ENCODE measurements around the gene ATP2B2. TPM values are rescaled to one million over a fixed set of nuclear protein-coding genes. Genes with fewer than 3 reads are reported as not detected.

ATP2B2 gene
- total RNA-seq, 4 donors from 2014 or later = 0.42 to 2.0 (median 1.1) TPM

- H3K27ac ChIP-seq = no peak overlapping the region
- H3K36me3 ChIP-seq = no peaks in the 10 kb centered on the region
- H3K9me3 ChIP-seq = no peaks in the 10 kb centered on the region
- no peaks in the 10 kb centered on the region for H3K4me1 ChIP-seq
- no peaks in the 10 kb centered on the region for H3K27me3 ChIP-seq
- H3K4me3 ChIP-seq = no peak overlapping the region
- DNase-seq (ENCODE audit: low spot score in 2 of 2) = no peak
- WGBS, 2 donors = 84 to 85% methylated on average over 13 of the region's 13 CpGs
- TF ChIP-seq EP300 (IDR thresholded peaks at IDR 0.05) = no peak
- no peak for TF ChIP-seq CTCF (IDR thresholded peaks at IDR 0.05)
- no peak for TF ChIP-seq POLR2A (IDR thresholded peaks at IDR 0.05)
These were observed 24.4 kb upstream of the ATP2B2 start for GRCh38 chr3:10529809-10530208.

GRCh38 chr3:10528046-10528445, 22.7 kb upstream of the ATP2B2 start:
- H3K4me3 ChIP-seq = no peak overlapping the region
- no peaks in the 10 kb centered on the region for H3K27me3 ChIP-seq
- H3K9me3 ChIP-seq = no peaks in the 10 kb centered on the region
- no peak for DNase-seq (ENCODE audit: low spot score in 2 of 2)
- no peaks in the 10 kb centered on the region for H3K4me1 ChIP-seq
- H3K36me3 ChIP-seq = no peaks in the 10 kb centered on the region
- TF ChIP-seq EP300 (IDR thresholded peaks at IDR 0.05) (no peak), CTCF (IDR thresholded peaks at IDR 0.05) (no peak), POLR2A (IDR thresholded peaks at IDR 0.05) (no peak)
- WGBS, 2 donors = 75 to 81% methylated on average over 7 of the region's 7 CpGs
- no peak overlapping the region for H3K27ac ChIP-seq

- TF ChIP-seq EP300 (IDR thresholded peaks at IDR 0.05) = no peak
- no peak for TF ChIP-seq CTCF (IDR thresholded peaks at IDR 0.05)
- no peak for TF ChIP-seq POLR2A (IDR thresholded peaks at IDR 0.05)
- H3K9me3 ChIP-seq = no peaks in the 10 kb centered on the region
- no peak overlapping the region for H3K4me3 ChIP-seq
- 86 to 90% methylated on average over 9 to 13 of the region's 13 CpGs for WGBS, 2 donors
- H3K27me3 ChIP-seq = no peaks in the 10 kb centered on the region
- DNase-seq (ENCODE audit: low spot score in 2 of 2) = no peak
- H3K36me3 ChIP-seq = no peaks in the 10 kb centered on the region
- H3K27ac ChIP-seq = no peak overlapping the region
- H3K4me1 ChIP-seq = no peaks in the 10 kb centered on the region
These were observed 22.1 kb upstream of the ATP2B2 start for GRCh38 chr3:10527295-10528001.

- TF ChIP-seq POLR2A (IDR thresholded peaks at IDR 0.05) = no peak
- no peak for TF ChIP-seq CTCF (IDR thresholded peaks at IDR 0.05)
- TF ChIP-seq EP300 (IDR thresholded peaks at IDR 0.05) = no peak
- Histone ChIP-seq H3K27ac (no peak overlapping the region), H3K4me1 (no peaks in the 10 kb centered on the region), H3K27me3 (peaks cover 0 to 2% of the 10 kb centered on the region in 2 donors), H3K4me3 (no peak overlapping the region), H3K36me3 (no peaks in the 10 kb centered on the region), H3K9me3 (no peaks in the 10 kb centered on the region)
- no peak for DNase-seq (ENCODE audit: low spot score in 2 of 2)
- WGBS, 2 donors = 92 to 94% methylated on average over 4 of the region's 4 CpGs
These were observed 21.0 kb upstream of the ATP2B2 start for GRCh38 chr3:10526366-10526765.

GRCh38 chr3:10524799-10525301, 19.5 kb upstream of the ATP2B2 start:
- no peak for DNase-seq (ENCODE audit: low spot score in 2 of 2)
- Histone ChIP-seq H3K9me3 (no peaks in the 10 kb centered on the region), H3K4me1 (no peaks in the 10 kb centered on the region), H3K36me3 (no peaks in the 10 kb centered on the region), H3K4me3 (no peak overlapping the region), H3K27ac (no peak overlapping the region), H3K27me3 (peaks cover 0 to 5% of the 10 kb centered on the region in 2 donors)
- WGBS, 2 donors = 72 to 79% methylated on average over 3 of the region's 3 CpGs
- TF ChIP-seq POLR2A (IDR thresholded peaks at IDR 0.05) (no peak), CTCF (IDR thresholded peaks at IDR 0.05) (no peak), EP300 (IDR thresholded peaks at IDR 0.05) (no peak)

Measured in tibial nerve (tissue), 4 donors.